BJ (cell line): ENCODE data around the gene GPR39. TPM values are rescaled to one million over a fixed set of nuclear protein-coding genes. Genes with fewer than 3 reads are reported as not detected.

ENCODE experiments used
- CTCF ChIA-PET: fragments of 350-600 bp; formaldehyde crosslinking; extraction: SDS; loops from one replicate; lab custom pipeline; 2021; ENCODE audit warnings: antibody characterized with exemption, inconsistent platforms; lab: Yijun Ruan, JAX
- POLR2A ChIA-PET: fragments of 300-600 bp; sonication (Branson Sonifier 250); formaldehyde crosslinking; extraction: SDS; loops from one replicate; lab custom pipeline; 2021; ENCODE audit warnings: antibody characterized with exemption; lab: Charles Lee
- DNase-seq: peaks from one replicate; pipeline ENCODE4 v3.0.0-alpha.2; 2011; ENCODE audit warnings: low read depth
- H3K27me3 ChIP-seq: 2 replicates; pipeline ENCODE4 v1.6.0; 2011; ENCODE audit warnings: low read length; ENCODE audit not compliant: control insufficient read depth, insufficient read depth
- H3K36me3 ChIP-seq: 2 replicates; pipeline ENCODE4 v1.5.1; 2011; ENCODE audit warnings: low read length; ENCODE audit not compliant: control insufficient read depth, insufficient read depth
- H3K4me3 ChIP-seq: 2 replicates; pipeline ENCODE4 v1.5.1; 2011; ENCODE audit warnings: low read depth, mild to moderate bottlenecking, control low read depth, low read length
- CTCF ChIP-seq: IDR thresholded peaks from 2 replicates; pipeline ENCODE4 v1.5.1; 2011; ENCODE audit warnings: low read depth, mild to moderate bottlenecking, control low read depth, inconsistent platforms, low read length, moderate library complexity; ENCODE audit not compliant: insufficient read depth
- polyA plus RNA-seq: library from polyadenylated mRNA; depleted of rRNA; stranded (reverse); fragments of >200 nt; gene quantifications from 2 replicates; pipeline ENCODE4 v1.2.3, GENCODE V29; 2011

Gene GPR39
- polyA plus RNA-seq, 1 experiment, result 2.3 TPM

- Histone ChIP-seq H3K36me3 (no peaks in the 10 kb centered on the region), H3K27me3 (peaks cover 8% of the 10 kb centered on the region), H3K4me3 (no peak overlapping the region)
- ChIA-PET POLR2A (no interaction called here), CTCF (interaction anchor here (2.4 kb wide), 1 partner anchor 17 kb away, joined by 7 read pairs; no protein-coding TSS in a partner anchor)
- DNase-seq, result no peak
- TF ChIP-seq CTCF, result no peak; the same call in 1 of the 2 replicates
These were observed 251.7 kb downstream of the GPR39 start for GRCh38 chr2:132668189-132668823.

DNA sequence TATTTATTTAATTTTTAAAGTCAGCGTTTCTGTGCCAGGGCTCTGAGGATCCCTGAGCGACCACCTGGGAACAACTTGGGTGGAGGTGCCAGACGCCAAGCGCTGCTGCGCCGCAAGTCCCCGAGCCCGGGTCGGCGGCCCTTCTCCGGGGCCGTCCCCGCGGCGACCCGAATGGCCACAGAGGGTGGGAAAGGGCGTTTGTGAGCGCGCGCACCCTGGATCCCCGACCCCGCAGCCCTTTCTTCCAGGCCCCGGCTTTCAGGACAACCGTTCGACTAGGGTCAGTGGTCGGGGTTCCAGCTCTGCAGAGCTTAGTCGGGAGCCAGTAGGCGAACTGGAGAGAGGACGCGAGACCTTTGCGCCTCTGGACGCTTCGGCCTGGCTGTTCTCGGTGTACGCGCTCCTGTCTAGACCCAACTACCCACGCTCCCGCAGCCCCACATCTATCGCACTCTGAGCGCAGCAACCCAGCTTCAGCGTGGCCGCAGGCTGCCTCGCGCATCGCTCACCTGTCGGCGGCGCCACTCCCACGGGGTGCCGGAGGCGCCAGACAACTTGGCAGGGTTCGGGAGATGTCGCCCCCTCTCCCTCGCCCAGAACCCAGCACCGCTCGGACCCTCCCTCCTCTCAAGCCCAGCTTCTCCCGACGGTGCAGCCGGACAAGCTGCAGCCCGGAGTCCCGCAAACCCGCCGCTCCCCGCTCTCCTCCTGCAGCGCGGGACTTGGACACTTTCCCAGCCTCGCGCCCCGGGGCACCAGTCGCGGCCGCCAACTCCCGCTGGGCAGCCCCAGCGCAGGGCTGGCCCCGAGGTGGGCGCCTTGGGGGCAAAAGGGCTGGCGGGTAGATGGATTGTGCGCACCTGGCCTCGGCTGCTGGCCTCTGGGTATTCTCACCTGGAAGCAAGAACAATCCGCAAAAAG, 252.6 kb downstream of the GPR39 start:
- peaks cover 8% of the 10 kb centered on the region for H3K27me3 ChIP-seq
- CTCF ChIA-PET, result no interaction called here
- POLR2A ChIA-PET, result no interaction called here
- TF ChIP-seq CTCF, result no peak
- no peak for DNase-seq
- H3K4me3 ChIP-seq, result peak overlapping the region; percentile 43
- H3K36me3 ChIP-seq, result no peaks in the 10 kb centered on the region

GRCh38 chr2:132669908-132670495, 253.4 kb downstream of the GPR39 start, which contains the start of gene LYPD1:
TSS of gene LYPD1 (minus strand) at chr2:132670205. CDS start at chr2:132669932, 273 bp downstream.
- CTCF ChIA-PET, result no interaction called here
- no peaks in the 10 kb centered on the region for H3K36me3 ChIP-seq
- H3K4me3 ChIP-seq, result peak within 1 kb of the TSS; percentile 43
- POLR2A ChIA-PET, result no interaction called here
- peaks cover 8% of the 10 kb centered on the region for H3K27me3 ChIP-seq
- no peak for TF ChIP-seq CTCF
- DNase-seq, result no peak

DNA sequence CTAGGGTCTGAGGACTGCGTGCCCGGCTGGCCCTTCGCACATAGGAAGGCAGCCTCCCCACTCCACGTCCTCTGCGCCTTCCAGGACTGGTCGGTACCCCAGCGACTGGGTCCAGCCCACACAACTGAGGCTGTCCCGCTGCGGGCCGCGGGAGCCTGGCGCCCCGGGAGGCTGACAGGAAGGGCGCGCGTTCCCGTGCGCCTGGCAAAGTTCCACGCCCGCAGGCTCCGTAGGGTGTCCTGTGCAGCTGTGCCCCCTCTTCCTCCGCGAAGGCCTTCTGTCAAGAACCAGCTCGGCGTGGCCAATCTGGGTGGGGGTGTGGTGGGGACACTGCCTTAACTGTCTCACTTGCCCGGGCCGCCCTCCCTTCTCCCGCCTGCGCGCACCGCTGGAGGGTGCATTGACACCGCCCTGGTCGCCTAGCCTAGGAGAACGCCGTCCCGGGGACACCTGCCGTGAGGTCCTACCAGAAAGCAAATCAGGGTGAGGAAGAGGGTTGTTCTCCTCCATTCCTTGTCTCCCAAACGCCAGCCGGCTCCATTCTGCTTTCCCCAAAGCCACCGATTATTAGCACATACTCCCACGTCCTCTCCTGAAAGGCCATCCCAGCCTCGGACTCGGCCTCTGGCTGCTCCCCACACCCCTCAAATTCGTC, 254.0 kb downstream of the GPR39 start:
- ChIA-PET CTCF (no interaction called here), POLR2A (no interaction called here)
- no peaks in the 10 kb centered on the region for H3K36me3 ChIP-seq
- peak overlapping the region; percentile 43 for H3K4me3 ChIP-seq
- DNase-seq, result no peak
- TF ChIP-seq CTCF, result 0 out of 2 replicates have a peak, but pooled peaks have one; percentile 7
- H3K27me3 ChIP-seq, result peaks cover 8% of the 10 kb centered on the region
